Adrenal gland (tissue), 12 donors: ENCODE measurements around the gene PLEKHA7. TPM values are rescaled to one million over a fixed set of nuclear protein-coding genes. Genes with fewer than 3 reads are reported as not detected.

Experiments used
- DNase-seq, 7 donors: peaks; one replicate each; pipeline ENCODE4 v3.0.0-alpha.2; 2019 to 2020
- H3K27ac ChIP-seq, 5 donors: fragments of 200-600 bp; sonication (generic) in 4 of 5; 1 replicate in 3 of 5; 2 replicates in 2 of 5; pipeline versions ENCODE4 v1.5.1 to v1.8.0; 2016 to 2020; ENCODE audit warnings: mild to moderate bottlenecking in 1 of 5
- H3K27me3 ChIP-seq: fragments of 200-600 bp; 2 replicates; pipeline ENCODE4 v1.8.0; 2021
- H3K36me3 ChIP-seq, 2 donors: fragments of 200-600 bp; replicated peaks in 1 of 2; 1 replicate in 1 of 2; 2 replicates in 1 of 2; pipeline versions ENCODE4 v1.5.1 to v1.8.0; 2018 to 2022
- H3K4me1 ChIP-seq, 2 donors: fragments of 200-600 bp; replicated peaks in 1 of 2; 1 replicate in 1 of 2; 2 replicates in 1 of 2; pipeline versions ENCODE4 v1.5.1 to v1.8.0; 2018 to 2021
- H3K4me3 ChIP-seq, 4 donors: fragments of 200-600 bp; sonication (generic) in 3 of 4; one replicate each; pipeline ENCODE4 v1.5.1; 2016 to 2018
- H3K9me3 ChIP-seq, 3 donors: fragments of 200-600 bp; sonication (generic) in 1 of 3; replicated peaks in 1 of 3; 1 replicate in 2 of 3; 2 replicates in 1 of 3; pipeline versions ENCODE4 v1.5.1 to v1.8.0; 2016 to 2021
- POLR2A ChIP-seq, 2 donors: fragments of 450-650 bp; IDR thresholded peaks; one replicate each; pipeline ENCODE4 v1.6.1; 2017; ENCODE audit warnings: antibody characterized with exemption in 2 of 2, mild to moderate bottlenecking in 2 of 2, moderate library complexity in 1 of 2
- WGBS, 4 donors: extraction: QIAGEN DNeasy Blood & Tissue Kit in 2 of 4; methylation state at CpG; one replicate each; pipeline versions ENCODE4 v1.1.5 to v1.1.7; 2013 to 2017; 5-methylcytosine and 5-hydroxymethylcytosine counted together
- intact Hi-C, 2 donors: fragments of 100-400 bp; cut with DNase I; formaldehyde crosslinking; loops; one replicate each; pipeline versions ENCODE4 v1.14.1 to v1.15.0; 2022 to 2023
- polyA plus RNA-seq, 3 donors: library from polyadenylated mRNA; stranded (reverse); fragments of 200-250 nt in 2 of 3; fragments of 350-450 nt in 1 of 3; fragmentation: Illumina TruSeq in 1 of 3; extraction: RNeasy Lipid Tissue Mini Kit (QIAGEN cat#74804) in 1 of 3; gene quantifications; one replicate each; pipeline ENCODE4 v1.2.3, GENCODE V29; 2013 to 2014
- total RNA-seq, 9 donors: library from RNA; depleted of rRNA in 4 of 9; stranded (reverse); fragments of >200 nt in 4 of 9; fragments of 120-200 nt in 1 of 9; fragmentation: NEBNext Ultra II Directional in 1 of 9; extraction: Animal tissue kit (Norgen Biotek cat#: 25700) in 1 of 9; gene quantifications; one replicate each; pipeline versions ENCODE4 v1.1.0 to v1.2.4, GENCODE V29; 2013 to 2023
- TF ChIP-seq, protein P1 (sequence below), 6 experiments: fragments of 450-650 bp in 4 of 6; fragments of 200-600 bp in 2 of 6; sonication (generic) in 1 of 6; IDR thresholded peaks; 1 replicate in 5 of 6; 2 replicates in 1 of 6; pipeline versions ENCODE4 v1.5.1 to v1.8.0; 2016 to 2021; ENCODE audit warnings: antibody characterized with exemption in 6 of 6, mild to moderate bottlenecking in 2 of 6, moderate library complexity in 1 of 6
- donor health status: healthy with polysubstance abuse.
- donor health status: Bipolar disorder and iron deficiency.
- donor health status: DM: yes; HTN: yes; CAD: no.
- donor health status: DM: no; HTN: no; CAD: no.
- donor health status: DM: no; HTN: no; CAD: no.
- donor health status: DM: yes; HTN: yes; CAD: no.

The PLEKHA7 gene
- total and polyA plus RNA-seq, 12 donors, result 0.54 to 23.7 (median 2.7) TPM

DNA sequence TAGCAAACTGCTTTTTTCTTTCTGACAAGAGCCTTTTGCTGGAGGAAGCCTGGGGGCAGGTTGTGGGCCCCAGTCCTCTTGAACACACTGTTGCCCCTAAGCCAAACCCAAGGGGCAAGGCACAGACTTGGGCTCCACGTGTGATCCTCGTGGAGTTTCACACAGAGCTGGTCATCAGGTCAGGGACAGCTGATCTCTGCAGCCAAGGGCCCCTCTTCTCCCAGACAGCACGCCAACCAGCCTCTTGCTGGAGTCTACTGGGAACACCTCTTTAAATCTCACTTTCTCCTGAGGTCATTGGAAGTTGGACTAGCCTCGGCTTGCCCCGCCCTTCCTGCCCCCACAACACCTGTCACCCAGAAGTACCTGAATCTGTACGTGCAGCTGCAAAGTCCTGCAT lies 235.9 kb downstream of the PLEKHA7 start:
- Histone ChIP-seq H3K4me1 (no peaks in the 10 kb centered on the region), H3K27me3 (no peaks in the 10 kb centered on the region), H3K27ac (no peak overlapping the region), H3K36me3 (no peaks in the 10 kb centered on the region), H3K4me3 (no peak overlapping the region), H3K9me3 (no peaks in the 10 kb centered on the region)
- TF ChIP-seq, protein P1, sequence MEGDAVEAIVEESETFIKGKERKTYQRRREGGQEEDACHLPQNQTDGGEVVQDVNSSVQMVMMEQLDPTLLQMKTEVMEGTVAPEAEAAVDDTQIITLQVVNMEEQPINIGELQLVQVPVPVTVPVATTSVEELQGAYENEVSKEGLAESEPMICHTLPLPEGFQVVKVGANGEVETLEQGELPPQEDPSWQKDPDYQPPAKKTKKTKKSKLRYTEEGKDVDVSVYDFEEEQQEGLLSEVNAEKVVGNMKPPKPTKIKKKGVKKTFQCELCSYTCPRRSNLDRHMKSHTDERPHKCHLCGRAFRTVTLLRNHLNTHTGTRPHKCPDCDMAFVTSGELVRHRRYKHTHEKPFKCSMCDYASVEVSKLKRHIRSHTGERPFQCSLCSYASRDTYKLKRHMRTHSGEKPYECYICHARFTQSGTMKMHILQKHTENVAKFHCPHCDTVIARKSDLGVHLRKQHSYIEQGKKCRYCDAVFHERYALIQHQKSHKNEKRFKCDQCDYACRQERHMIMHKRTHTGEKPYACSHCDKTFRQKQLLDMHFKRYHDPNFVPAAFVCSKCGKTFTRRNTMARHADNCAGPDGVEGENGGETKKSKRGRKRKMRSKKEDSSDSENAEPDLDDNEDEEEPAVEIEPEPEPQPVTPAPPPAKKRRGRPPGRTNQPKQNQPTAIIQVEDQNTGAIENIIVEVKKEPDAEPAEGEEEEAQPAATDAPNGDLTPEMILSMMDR (IDR thresholded peaks at IDR 0.05), result no peak
- TF ChIP-seq POLR2A (IDR thresholded peaks at IDR 0.05), result no peak
- peak in 1 of 7 donors; percentile 31 for DNase-seq
- intact Hi-C loops, result no loop called here
- 84 to 93% (median 88%) methylated on average over 3 to 6 of the region's 6 CpGs for WGBS, 4 donors

DNA sequence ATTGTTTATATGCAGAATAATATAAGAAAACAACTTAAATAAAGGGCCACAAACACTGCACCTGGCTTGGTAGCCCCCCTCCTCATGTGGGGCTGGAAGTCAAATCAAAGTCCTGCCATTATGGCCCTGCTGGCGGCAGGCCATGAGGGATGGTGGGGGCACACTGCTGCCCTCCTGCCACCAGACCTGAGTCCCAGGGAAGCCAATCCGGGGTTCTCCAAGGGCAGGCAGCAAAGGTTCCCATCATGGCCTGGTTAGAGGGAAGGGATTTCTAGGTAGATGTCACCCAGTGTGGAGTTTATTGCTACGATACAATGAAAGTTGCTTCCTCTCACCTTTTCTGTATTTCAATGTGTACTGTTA lies 236.6 kb downstream of the PLEKHA7 start:
- no peak for TF ChIP-seq POLR2A (IDR thresholded peaks at IDR 0.05)
- TF ChIP-seq, protein P1 (IDR thresholded peaks at IDR 0.05), result no peak
- Histone ChIP-seq H3K4me1 (no peaks in the 10 kb centered on the region), H3K27me3 (no peaks in the 10 kb centered on the region), H3K9me3 (no peaks in the 10 kb centered on the region), H3K4me3 (no peak overlapping the region), H3K36me3 (no peaks in the 10 kb centered on the region), H3K27ac (no peak overlapping the region)
- DNase-seq, result peak in 1 of 7 donors; percentile 14
- intact Hi-C loops, result no loop called here
- 87 to 92% (median 88%) methylated on average over 3 of the region's 3 CpGs for WGBS, 4 donors

DNA sequence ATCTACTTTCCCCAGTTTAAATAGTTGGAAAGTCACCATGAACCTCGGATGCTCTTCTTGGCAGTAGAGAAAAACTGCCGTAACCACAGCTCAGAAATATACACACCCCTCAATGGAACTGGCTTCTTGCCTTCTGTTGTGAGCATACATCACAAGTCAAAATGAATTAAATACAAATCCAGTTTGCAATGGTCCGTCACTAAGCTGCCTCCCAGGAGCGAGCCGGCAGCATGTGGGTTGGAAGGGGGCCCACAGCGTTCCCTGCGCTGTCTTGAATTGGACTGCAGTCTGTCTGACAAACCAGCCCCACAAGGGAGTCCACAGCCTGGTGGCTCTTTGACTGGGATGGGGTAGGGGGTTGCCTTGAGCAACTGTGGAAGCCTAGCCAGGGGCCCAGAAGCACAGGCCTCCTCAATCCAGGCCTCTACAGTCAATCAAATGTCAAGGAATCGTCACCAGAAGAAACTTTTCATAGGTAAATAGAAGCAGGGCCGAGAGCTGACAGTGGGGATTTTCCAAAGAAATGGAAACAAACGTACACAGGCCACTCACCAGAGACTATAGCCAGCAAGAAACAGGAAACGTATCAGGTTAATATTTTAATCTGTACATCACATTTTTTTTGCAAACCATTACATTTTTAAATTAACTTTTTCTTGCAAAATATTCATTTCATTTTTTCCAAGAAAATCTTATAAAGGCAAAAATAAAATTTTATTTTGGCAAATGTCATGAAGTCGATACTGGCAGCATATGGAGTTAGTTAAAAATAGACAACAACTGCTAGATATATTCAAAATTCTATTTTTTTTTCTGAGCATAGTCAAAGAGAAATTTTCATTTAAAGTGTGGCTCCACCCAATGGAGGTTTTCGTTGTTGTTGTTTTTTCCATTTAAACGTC lies 237.3 kb downstream of the PLEKHA7 start:
- Histone ChIP-seq H3K4me3 (no peak overlapping the region), H3K36me3 (no peaks in the 10 kb centered on the region), H3K9me3 (no peaks in the 10 kb centered on the region), H3K4me1 (no peaks in the 10 kb centered on the region), H3K27me3 (no peaks in the 10 kb centered on the region), H3K27ac (no peak overlapping the region)
- peak in 1 of 7 donors; percentile 39 for DNase-seq
- intact Hi-C loops, result no loop called here
- 76 to 88% (median 80%) methylated on average over 14 of the region's 14 CpGs for WGBS, 4 donors
- no peak for TF ChIP-seq POLR2A (IDR thresholded peaks at IDR 0.05)
- TF ChIP-seq, protein P1 (IDR thresholded peaks at IDR 0.05), result no peak

DNA sequence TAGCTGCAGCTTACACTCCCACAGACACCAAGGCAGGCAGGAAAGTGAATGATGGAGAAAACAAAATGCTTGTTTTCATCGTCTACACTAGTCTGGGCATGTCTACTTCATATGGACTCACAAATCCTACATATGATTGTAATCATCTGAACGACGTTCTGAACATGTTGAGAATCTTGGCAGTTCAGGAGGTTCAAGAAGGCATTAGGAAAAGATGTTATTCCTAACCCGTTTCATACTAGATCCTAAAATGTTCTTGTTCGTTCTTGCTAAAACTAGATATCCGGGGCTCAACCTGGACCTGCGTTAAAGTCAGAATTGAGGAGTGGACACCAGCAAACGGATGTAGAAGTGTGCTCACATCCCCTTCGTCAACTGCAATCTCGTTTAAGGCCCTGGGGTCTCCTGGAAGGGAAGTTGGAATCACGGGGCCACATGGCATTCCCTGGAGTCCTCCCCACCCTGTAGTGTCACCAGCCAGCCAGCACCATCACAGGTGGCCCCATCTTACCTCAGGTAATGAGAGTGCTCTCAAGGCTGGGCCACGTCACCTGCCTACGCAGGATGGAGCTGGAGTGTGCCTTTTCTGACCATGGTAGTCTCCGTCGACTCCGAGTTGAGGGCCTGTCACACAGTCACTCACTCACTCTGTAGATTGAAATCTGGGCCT lies 238.5 kb downstream of the PLEKHA7 start:
- Histone ChIP-seq H3K36me3 (no peaks in the 10 kb centered on the region), H3K27ac (no peak overlapping the region), H3K27me3 (no peaks in the 10 kb centered on the region), H3K9me3 (no peaks in the 10 kb centered on the region), H3K4me3 (no peak overlapping the region), H3K4me1 (no peaks in the 10 kb centered on the region)
- 84 to 95% (median 87%) methylated on average over 14 to 16 of the region's 16 CpGs for whole genome bisulfite sequencing, 4 donors
- intact Hi-C loops, result no loop called here
- TF ChIP-seq, protein P1 (IDR thresholded peaks at IDR 0.05), result no peak
- no peak for TF ChIP-seq POLR2A (IDR thresholded peaks at IDR 0.05)
- DNase-seq, result peak in 1 of 7 donors; percentile 35
